Fibroblast of mammary gland (primary cell): Measurements from ENCODE around the gene FSCN2.

ENCODE experiments used
- DNase-seq: peaks from one replicate; pipeline ENCODE4 v3.0.0-alpha.2; 2010; ENCODE audit warnings: low read depth
- H3K4me3 ChIP-seq: 2 replicates; pipeline ENCODE4 v1.5.1; 2011; ENCODE audit warnings: low read depth, mild to moderate bottlenecking, low read length, moderate library complexity; ENCODE audit not compliant: control insufficient read depth
- CTCF ChIP-seq: conservative IDR thresholded peaks from 2 replicates; pipeline ENCODE4 v1.5.1; 2011; ENCODE audit warnings: low read depth, low read length, inconsistent platforms; ENCODE audit not compliant: control insufficient read depth, insufficient read depth

FSCN2 gene

GRCh38 chr17:81482673-81483072, 45.5 kb upstream of the FSCN2 start:
- DNase-seq, result no peak
- TF ChIP-seq CTCF, result no peak
- no peak overlapping the region for H3K4me3 ChIP-seq

- H3K4me3 ChIP-seq, result no peak overlapping the region
- TF ChIP-seq CTCF, result no peak
- DNase-seq, result no peak
Observed at GRCh38 chr17:81483085-81483861, 44.9 kb upstream of the FSCN2 start.

GRCh38 chr17:81483862-81484194, 44.3 kb upstream of the FSCN2 start:
- peak overlapping the region; percentile 27 for H3K4me3 ChIP-seq
- DNase-seq, result no peak
- no peak for TF ChIP-seq CTCF

- peak; percentile 34 for TF ChIP-seq CTCF
- peak overlapping the region; percentile 29 for H3K4me3 ChIP-seq
- DNase-seq, result peak; percentile 70
Observed at GRCh38 chr17:81484195-81484979, 43.8 kb upstream of the FSCN2 start.

- no peak for TF ChIP-seq CTCF
- H3K4me3 ChIP-seq, result no peak overlapping the region
- no peak for DNase-seq
Observed at GRCh38 chr17:81486199-81486810, 41.9 kb upstream of the FSCN2 start.

GRCh38 chr17:81487089-81487486, 41.1 kb upstream of the FSCN2 start:
- H3K4me3 ChIP-seq, result no peak overlapping the region
- no peak for DNase-seq
- no peak for TF ChIP-seq CTCF
